GM18520 (cell line): ENCODE results near the gene KREMEN1.

Experiments
- ATAC-seq: cut with Tn5 transposase; IDR thresholded peaks from one replicate; pipeline ENCODE4 v1.9.1; 2021; ENCODE audit not compliant: unreplicated experiment

KREMEN1 gene

GRCh38 chr22:29148036-29148435 lies 75.2 kb downstream of the KREMEN1 start:
- no peak for ATAC-seq

GRCh38 chr22:29148826-29149225 lies 76.0 kb downstream of the KREMEN1 start:
- ATAC-seq, result no peak

- ATAC-seq, result no peak
Observed at GRCh38 chr22:29149841-29150555, 77.2 kb downstream of the KREMEN1 start.

GRCh38 chr22:29150701-29151100 lies 77.9 kb downstream of the KREMEN1 start:
- ATAC-seq, result no peak

GRCh38 chr22:29151316-29151715 lies 78.5 kb downstream of the KREMEN1 start:
- no peak for ATAC-seq

- ATAC-seq, result no peak
Observed at GRCh38 chr22:29152045-29152953, 79.5 kb downstream of the KREMEN1 start.

- no peak for ATAC-seq
Observed at GRCh38 chr22:29152954-29153719, 80.3 kb downstream of the KREMEN1 start.

- ATAC-seq, result no peak
Observed at GRCh38 chr22:29154364-29155048, 81.7 kb downstream of the KREMEN1 start.

- no peak for ATAC-seq
Observed at GRCh38 chr22:29155966-29156365, 83.1 kb downstream of the KREMEN1 start.

- no peak for ATAC-seq
Observed at GRCh38 chr22:29156507-29156906, 83.7 kb downstream of the KREMEN1 start.

- no peak for ATAC-seq
Observed at GRCh38 chr22:29157759-29158535, 85.1 kb downstream of the KREMEN1 start.

GRCh38 chr22:29158546-29158945 lies 85.7 kb downstream of the KREMEN1 start:
- ATAC-seq, result no peak

GRCh38 chr22:29163808-29164207 lies 91.0 kb downstream of the KREMEN1 start:
- no peak for ATAC-seq

- ATAC-seq, result no peak
Observed at GRCh38 chr22:29165321-29166060, 92.7 kb downstream of the KREMEN1 start.

GRCh38 chr22:29166180-29166579 lies 93.3 kb downstream of the KREMEN1 start:
- ATAC-seq, result no peak

GRCh38 chr22:29167032-29167911 lies 94.4 kb downstream of the KREMEN1 start:
- ATAC-seq, result peak; percentile 83

GRCh38 chr22:29171721-29172120 lies 98.9 kb downstream of the KREMEN1 start:
- no peak for ATAC-seq

- ATAC-seq, result no peak
Observed at GRCh38 chr22:29172216-29172615, 99.4 kb downstream of the KREMEN1 start.
